DOHH2 (cell line): ENCODE data around the gene ATP2B3.

Experiments used
- H3F3A ChIP-seq: fragments of 200-600 bp; sonication (generic), shearing (Covaris generic); 2 replicates; pipeline ENCODE4 v1.6.0; 2016; ENCODE audit warnings: antibody characterized with exemption, mild to moderate bottlenecking; ENCODE audit not compliant: control insufficient read depth, insufficient read depth
- H3K27ac ChIP-seq: fragments of 200-600 bp; sonication (generic); 2 replicates; pipeline ENCODE4 v1.5.1; 2014; ENCODE audit warnings: low read depth, mild to moderate bottlenecking, low read length, moderate library complexity
- H3K27me3 ChIP-seq: fragments of 200-600 bp; sonication (generic); 2 replicates; pipeline ENCODE4 v1.6.1; 2014; ENCODE audit warnings: mild to moderate bottlenecking, low read length, mixed read lengths; ENCODE audit not compliant: control insufficient read depth
- H3K36me3 ChIP-seq: fragments of 200-600 bp; sonication (generic); 2 replicates; pipeline ENCODE4 v1.6.1; 2014; ENCODE audit warnings: mild to moderate bottlenecking, low read length, moderate library complexity, mixed read lengths; ENCODE audit not compliant: control insufficient read depth
- H3K4me1 ChIP-seq: fragments of 200-600 bp; sonication (generic); 2 replicates; pipeline ENCODE4 v1.6.1; 2014; ENCODE audit warnings: mild to moderate bottlenecking, low read length, mixed read lengths; ENCODE audit not compliant: control insufficient read depth
- H3K4me2 ChIP-seq: fragments of 200-600 bp; sonication (generic); 2 replicates; pipeline ENCODE4 v1.6.0; 2014; ENCODE audit warnings: mild to moderate bottlenecking, low read length, moderate library complexity
- H3K4me3 ChIP-seq: fragments of 200-600 bp; sonication (generic); 2 replicates; pipeline ENCODE4 v1.5.1; 2014; ENCODE audit warnings: mild to moderate bottlenecking, low read length, mixed read lengths
- H3K79me2 ChIP-seq: fragments of 200-600 bp; sonication (generic); 2 replicates; pipeline ENCODE4 v1.6.1; 2014; ENCODE audit warnings: mild to moderate bottlenecking, low read length, mixed read lengths; ENCODE audit not compliant: control insufficient read depth
- H3K9me2 ChIP-seq: fragments of 200-600 bp; sonication (generic); replicated peaks from 2 replicates; pipeline ENCODE4 v1.6.1; 2014; ENCODE audit warnings: mild to moderate bottlenecking, low read length, mixed read lengths; ENCODE audit not compliant: control insufficient read depth
- H3K9me3 ChIP-seq: fragments of 200-600 bp; sonication (generic); 2 replicates; pipeline ENCODE4 v1.6.1; 2014; ENCODE audit warnings: antibody characterized with exemption, low read length, mixed read lengths; ENCODE audit not compliant: control insufficient read depth, insufficient read depth
- H4K20me1 ChIP-seq: fragments of 200-600 bp; sonication (generic); 2 replicates; pipeline ENCODE4 v1.6.0; 2014; ENCODE audit warnings: low read depth, mild to moderate bottlenecking, antibody characterized with exemption, low read length, moderate library complexity; ENCODE audit not compliant: control insufficient read depth, insufficient read depth
- EZH2phosphoT487 ChIP-seq: fragments of 200-600 bp; sonication (generic); IDR thresholded peaks from 2 replicates; pipeline ENCODE4 v1.6.1; 2017; ENCODE audit warnings: borderline replicate concordance, mild to moderate bottlenecking, antibody characterized with exemption, low read length, moderate library complexity, mixed read lengths
- TF ChIP-seq, protein P1 (sequence below): fragments of 200-600 bp; sonication (generic); IDR thresholded peaks from one replicate; pipeline ENCODE4 v1.5.1; 2014; ENCODE audit warnings: antibody characterized with exemption, mild to moderate bottlenecking, low read depth, low read length; ENCODE audit not compliant: poor library complexity, severe bottlenecking

Gene ATP2B3

GRCh38 chrX:153502796-153503195 is 14.6 kb upstream of the ATP2B3 start:
- Histone ChIP-seq H3K4me3 (no peak overlapping the region), H3F3A (no peaks in the 10 kb centered on the region), H4K20me1 (no peaks in the 10 kb centered on the region), H3K9me3 (no peaks in the 10 kb centered on the region), H3K79me2 (no peaks in the 10 kb centered on the region), H3K4me1 (no peaks in the 10 kb centered on the region), H3K27me3 (no peaks in the 10 kb centered on the region), H3K27ac (no peak overlapping the region), H3K36me3 (no peaks in the 10 kb centered on the region), H3K4me2 (no peak overlapping the region), H3K9me2 (no peaks in the 10 kb centered on the region)
- no peak for TF ChIP-seq EZH2phosphoT487
- TF ChIP-seq, protein P1, sequence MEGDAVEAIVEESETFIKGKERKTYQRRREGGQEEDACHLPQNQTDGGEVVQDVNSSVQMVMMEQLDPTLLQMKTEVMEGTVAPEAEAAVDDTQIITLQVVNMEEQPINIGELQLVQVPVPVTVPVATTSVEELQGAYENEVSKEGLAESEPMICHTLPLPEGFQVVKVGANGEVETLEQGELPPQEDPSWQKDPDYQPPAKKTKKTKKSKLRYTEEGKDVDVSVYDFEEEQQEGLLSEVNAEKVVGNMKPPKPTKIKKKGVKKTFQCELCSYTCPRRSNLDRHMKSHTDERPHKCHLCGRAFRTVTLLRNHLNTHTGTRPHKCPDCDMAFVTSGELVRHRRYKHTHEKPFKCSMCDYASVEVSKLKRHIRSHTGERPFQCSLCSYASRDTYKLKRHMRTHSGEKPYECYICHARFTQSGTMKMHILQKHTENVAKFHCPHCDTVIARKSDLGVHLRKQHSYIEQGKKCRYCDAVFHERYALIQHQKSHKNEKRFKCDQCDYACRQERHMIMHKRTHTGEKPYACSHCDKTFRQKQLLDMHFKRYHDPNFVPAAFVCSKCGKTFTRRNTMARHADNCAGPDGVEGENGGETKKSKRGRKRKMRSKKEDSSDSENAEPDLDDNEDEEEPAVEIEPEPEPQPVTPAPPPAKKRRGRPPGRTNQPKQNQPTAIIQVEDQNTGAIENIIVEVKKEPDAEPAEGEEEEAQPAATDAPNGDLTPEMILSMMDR = no peak

DNA sequence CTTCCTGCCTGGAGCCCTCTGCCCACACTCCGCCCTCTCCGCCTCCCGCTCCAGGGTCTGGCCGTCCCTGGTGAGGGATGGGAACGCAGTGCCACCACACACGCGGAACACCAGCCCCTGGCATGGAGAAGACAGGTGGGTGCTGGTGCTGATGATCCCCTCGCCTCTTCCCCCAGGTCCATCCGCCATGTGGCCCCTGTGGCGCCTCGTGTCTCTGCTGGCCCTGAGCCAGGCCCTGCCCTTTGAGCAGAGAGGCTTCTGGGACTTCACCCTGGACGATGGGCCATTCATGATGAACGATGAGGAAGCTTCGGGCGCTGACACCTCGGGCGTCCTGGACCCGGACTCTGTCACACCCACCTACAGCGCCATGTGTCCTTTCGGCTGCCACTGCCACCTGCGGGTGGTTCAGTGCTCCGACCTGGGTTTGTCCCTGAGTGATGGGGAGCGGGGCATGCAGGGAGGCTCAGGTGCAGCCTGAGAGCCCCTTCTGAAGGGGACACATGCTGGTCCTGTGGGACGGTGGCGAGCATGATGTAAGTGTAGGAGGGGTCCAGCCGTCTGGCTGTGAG is 12.9 kb upstream of the ATP2B3 start:
- Histone ChIP-seq H3K4me1 (no peaks in the 10 kb centered on the region), H3K4me3 (no peak overlapping the region), H3K4me2 (no peak overlapping the region), H3K27ac (no peak overlapping the region), H3K27me3 (no peaks in the 10 kb centered on the region), H3F3A (no peaks in the 10 kb centered on the region), H3K79me2 (no peaks in the 10 kb centered on the region), H4K20me1 (no peaks in the 10 kb centered on the region), H3K9me3 (no peaks in the 10 kb centered on the region), H3K36me3 (no peaks in the 10 kb centered on the region), H3K9me2 (no peaks in the 10 kb centered on the region)
- TF ChIP-seq EZH2phosphoT487 = no peak
- TF ChIP-seq, protein P1 = no peak

- Histone ChIP-seq H4K20me1 (no peaks in the 10 kb centered on the region), H3K4me2 (no peak overlapping the region), H3F3A (no peaks in the 10 kb centered on the region), H3K36me3 (no peaks in the 10 kb centered on the region), H3K4me3 (no peak overlapping the region), H3K9me2 (no peaks in the 10 kb centered on the region), H3K4me1 (no peaks in the 10 kb centered on the region), H3K27me3 (no peaks in the 10 kb centered on the region), H3K79me2 (no peaks in the 10 kb centered on the region), H3K27ac (no peak overlapping the region), H3K9me3 (no peaks in the 10 kb centered on the region)
- TF ChIP-seq, protein P1 = no peak
- TF ChIP-seq EZH2phosphoT487 = no peak
Observed at GRCh38 chrX:153505361-153505760, 12.1 kb upstream of the ATP2B3 start.
